Smooth muscle cell (in vitro differentiated cells): ENCODE measurements around the gene PDE4D. TPM values are rescaled to one million over a fixed set of nuclear protein-coding genes. Genes with fewer than 3 reads are reported as not detected.

ENCODE experiments used
- DNase-seq: peaks from one replicate; lab custom pipeline; 2025; ENCODE audit not compliant: unreplicated experiment; lab: John Stamatoyannopoulos, UW
- H2AFZ ChIP-seq: fragments of 200-600 bp; sonication (generic); 2 replicates; pipeline ENCODE4 v1.6.0; 2016; ENCODE audit warnings: antibody characterized with exemption, low read depth, mild to moderate bottlenecking
- H3F3A ChIP-seq: fragments of 200-600 bp; sonication (generic); 2 replicates; pipeline ENCODE4 v1.6.0; 2017; ENCODE audit warnings: antibody characterized with exemption, low read depth
- H3K27ac ChIP-seq: fragments of 200-600 bp; sonication (generic); 2 replicates; pipeline ENCODE4 v1.5.1; 2016; ENCODE audit warnings: low read depth, mild to moderate bottlenecking
- H3K27me3 ChIP-seq: fragments of 200-600 bp; sonication (generic); 2 replicates; pipeline ENCODE4 v1.6.1; 2016; ENCODE audit warnings: low read depth, mild to moderate bottlenecking
- H3K36me3 ChIP-seq: fragments of 200-600 bp; sonication (generic); 2 replicates; pipeline ENCODE4 v1.5.1; 2016; ENCODE audit warnings: low read depth
- H3K4me1 ChIP-seq: fragments of 200-600 bp; sonication (generic); 2 replicates; pipeline ENCODE4 v1.5.1; 2016; ENCODE audit warnings: low read depth
- H3K4me2 ChIP-seq: fragments of 200-600 bp; sonication (generic); 2 replicates; pipeline ENCODE4 v1.6.0; 2016; ENCODE audit warnings: mild to moderate bottlenecking
- H3K4me3 ChIP-seq: fragments of 200-600 bp; sonication (generic); 2 replicates; pipeline ENCODE4 v1.5.1; 2016; ENCODE audit warnings: mild to moderate bottlenecking
- H3K79me2 ChIP-seq: fragments of 200-600 bp; sonication (generic); 2 replicates; pipeline ENCODE4 v1.6.0; 2016; ENCODE audit warnings: low read depth, mild to moderate bottlenecking
- H3K9ac ChIP-seq: fragments of 200-600 bp; sonication (generic); 2 replicates; pipeline ENCODE4 v1.6.0; 2016; ENCODE audit warnings: low read depth
- H3K9me3 ChIP-seq: fragments of 200-600 bp; sonication (generic); replicated peaks from 2 replicates; pipeline ENCODE4 v1.5.1; 2016; ENCODE audit warnings: low read depth
- H4K20me1 ChIP-seq: fragments of 200-600 bp; sonication (generic); 2 replicates; pipeline ENCODE4 v1.6.0; 2016; ENCODE audit warnings: low read depth
- WGBS: methylation state at CpG from one replicate; pipeline ENCODE4 v1.1.7; 2016; ENCODE audit warnings: low lambda C conversion rate; 5-methylcytosine and 5-hydroxymethylcytosine counted together
- polyA plus RNA-seq: library from polyadenylated mRNA; unstranded; fragments of >200 nt; fragmentation: Nextera tagmentation; extraction: Ambion mirVana; gene quantifications from 2 replicates; pipeline ENCODE4 v1.2.1, GENCODE V29; 2016
- total RNA-seq: library from RNA; depleted of rRNA; stranded (reverse); fragments of >200 nt; gene quantifications from 2 replicates; pipeline ENCODE4 v1.2.3, GENCODE V29; 2014
- TF ChIP-seq, protein P1 (sequence below): fragments of 200-600 bp; sonication (generic); IDR thresholded peaks from 2 replicates; pipeline ENCODE4 v1.5.1; 2017; ENCODE audit warnings: borderline replicate concordance, mild to moderate bottlenecking, antibody characterized with exemption; ENCODE audit not compliant: insufficient read depth, poor library complexity, severe bottlenecking

PDE4D gene
- total and polyA plus RNA-seq, 2 experiments from 2014 or later = 16.4 to 61.0 TPM

- H2AFZ ChIP-seq = no peak overlapping the region
- H3K27ac ChIP-seq = no peak overlapping the region
- 91% methylated on average over 6 of the region's 6 CpGs for WGBS
These were observed 803.2 kb downstream of the PDE4D start for GRCh38 chr5:59090323-59090722.

DNA sequence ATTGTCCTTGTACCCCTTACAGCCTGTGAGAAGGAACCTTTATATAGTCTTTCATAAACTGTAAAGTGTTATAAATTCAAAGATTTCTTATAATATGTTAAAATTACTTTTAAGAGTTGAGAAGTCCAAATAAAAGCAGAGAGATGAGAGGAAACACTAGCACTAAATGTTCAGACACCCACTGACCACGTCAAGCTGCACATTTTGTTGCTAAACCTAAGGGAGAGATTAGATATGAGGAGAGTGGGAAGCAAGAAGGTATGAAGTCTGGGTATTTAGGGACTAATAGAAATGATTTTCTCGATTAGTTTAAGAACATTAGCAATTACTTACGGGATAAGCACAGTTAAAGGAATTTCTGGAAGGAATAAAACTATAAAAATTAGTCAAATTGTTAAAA, 803.8 kb downstream of the PDE4D start:
- TF ChIP-seq, protein P1, sequence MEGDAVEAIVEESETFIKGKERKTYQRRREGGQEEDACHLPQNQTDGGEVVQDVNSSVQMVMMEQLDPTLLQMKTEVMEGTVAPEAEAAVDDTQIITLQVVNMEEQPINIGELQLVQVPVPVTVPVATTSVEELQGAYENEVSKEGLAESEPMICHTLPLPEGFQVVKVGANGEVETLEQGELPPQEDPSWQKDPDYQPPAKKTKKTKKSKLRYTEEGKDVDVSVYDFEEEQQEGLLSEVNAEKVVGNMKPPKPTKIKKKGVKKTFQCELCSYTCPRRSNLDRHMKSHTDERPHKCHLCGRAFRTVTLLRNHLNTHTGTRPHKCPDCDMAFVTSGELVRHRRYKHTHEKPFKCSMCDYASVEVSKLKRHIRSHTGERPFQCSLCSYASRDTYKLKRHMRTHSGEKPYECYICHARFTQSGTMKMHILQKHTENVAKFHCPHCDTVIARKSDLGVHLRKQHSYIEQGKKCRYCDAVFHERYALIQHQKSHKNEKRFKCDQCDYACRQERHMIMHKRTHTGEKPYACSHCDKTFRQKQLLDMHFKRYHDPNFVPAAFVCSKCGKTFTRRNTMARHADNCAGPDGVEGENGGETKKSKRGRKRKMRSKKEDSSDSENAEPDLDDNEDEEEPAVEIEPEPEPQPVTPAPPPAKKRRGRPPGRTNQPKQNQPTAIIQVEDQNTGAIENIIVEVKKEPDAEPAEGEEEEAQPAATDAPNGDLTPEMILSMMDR = no peak
- H3K4me3 ChIP-seq = no peak overlapping the region
- no peak overlapping the region for H2AFZ ChIP-seq
- H3K4me2 ChIP-seq = peak overlapping the region; percentile 16
- H3K36me3 ChIP-seq = no peaks in the 10 kb centered on the region
- H4K20me1 ChIP-seq = no peaks in the 10 kb centered on the region
- no peak overlapping the region for H3K9ac ChIP-seq
- H3K27me3 ChIP-seq = no peaks in the 10 kb centered on the region
- no peak for DNase-seq
- H3K27ac ChIP-seq = no peak overlapping the region
- no peaks in the 10 kb centered on the region for H3K4me1 ChIP-seq
- H3K79me2 ChIP-seq = no peaks in the 10 kb centered on the region
- H3K9me3 ChIP-seq = no peaks in the 10 kb centered on the region
- WGBS = 56% methylated on average over 3 of the region's 3 CpGs
- H3F3A ChIP-seq = no peaks in the 10 kb centered on the region

More at GRCh38 chr5:59090323-59090722, 803.2 kb downstream of the PDE4D start:
- H3K79me2 ChIP-seq = no peaks in the 10 kb centered on the region
- no peaks in the 10 kb centered on the region for H3K27me3 ChIP-seq
- no peaks in the 10 kb centered on the region for H4K20me1 ChIP-seq
- H3K36me3 ChIP-seq = no peaks in the 10 kb centered on the region
- H3F3A ChIP-seq = no peaks in the 10 kb centered on the region
- H3K9me3 ChIP-seq = no peaks in the 10 kb centered on the region
- H3K4me1 ChIP-seq = no peaks in the 10 kb centered on the region
- DNase-seq = no peak
- H3K4me3 ChIP-seq = no peak overlapping the region
- TF ChIP-seq, protein P1 = no peak
- no peak overlapping the region for H3K4me2 ChIP-seq
- no peak overlapping the region for H3K9ac ChIP-seq

GRCh38 chr5:59088546-59088945, 805.0 kb downstream of the PDE4D start:
- no peaks in the 10 kb centered on the region for H3K79me2 ChIP-seq
- no peak overlapping the region for H3K27ac ChIP-seq
- H4K20me1 ChIP-seq = no peaks in the 10 kb centered on the region
- no peak overlapping the region for H3K4me3 ChIP-seq
- no peak overlapping the region for H2AFZ ChIP-seq
- DNase-seq = no peak
- H3K9ac ChIP-seq = no peak overlapping the region
- no peaks in the 10 kb centered on the region for H3F3A ChIP-seq
- H3K36me3 ChIP-seq = no peaks in the 10 kb centered on the region
- H3K9me3 ChIP-seq = no peaks in the 10 kb centered on the region
- no peak overlapping the region for H3K4me2 ChIP-seq
- H3K27me3 ChIP-seq = no peaks in the 10 kb centered on the region
- TF ChIP-seq, protein P1 = no peak
- no peaks in the 10 kb centered on the region for H3K4me1 ChIP-seq

DNA sequence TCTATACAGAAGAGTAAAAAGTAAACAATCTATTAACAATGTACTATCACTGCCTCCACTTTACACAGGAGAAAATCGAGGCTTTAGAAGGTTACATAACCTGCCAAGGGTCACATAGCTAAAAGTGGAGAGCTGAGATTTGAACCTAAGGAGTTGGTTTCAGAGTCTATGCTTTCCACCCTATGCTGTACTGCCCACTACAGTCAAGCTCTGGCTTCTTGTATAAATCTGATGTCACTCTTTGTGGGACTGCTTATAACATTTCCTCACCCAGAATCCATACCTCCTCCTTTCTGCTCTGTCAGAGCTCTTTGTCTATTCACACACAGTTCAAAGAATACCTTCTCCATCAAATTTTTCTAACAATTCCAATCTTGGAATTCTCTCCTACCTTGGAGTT, 807.5 kb downstream of the PDE4D start:
- Histone ChIP-seq H3K27me3 (no peaks in the 10 kb centered on the region), H3K4me2 (no peak overlapping the region), H3K36me3 (no peaks in the 10 kb centered on the region), H4K20me1 (no peaks in the 10 kb centered on the region), H3K27ac (no peak overlapping the region), H3K4me3 (no peak overlapping the region), H3F3A (peaks cover 1% of the 10 kb centered on the region), H2AFZ (no peak overlapping the region), H3K79me2 (no peaks in the 10 kb centered on the region), H3K9me3 (no peaks in the 10 kb centered on the region), H3K9ac (no peak overlapping the region), H3K4me1 (no peaks in the 10 kb centered on the region)
- TF ChIP-seq, protein P1 = no peak
- WGBS = 90% methylated on average over 1 of the region's 1 CpG
- no peak for DNase-seq
